Lower leg skin (tissue), 3 donors: ENCODE measurements around the gene MAP1LC3B.

Experiments used
- POLR2A ChIP-seq, 2 donors: fragments of 450-650 bp; IDR thresholded peaks; one replicate each; pipeline ENCODE4 v1.6.1; 2016 to 2017; ENCODE audit warnings: antibody characterized with exemption in 2 of 2, mild to moderate bottlenecking in 1 of 2, moderate library complexity in 1 of 2
- TF ChIP-seq, protein P1 (sequence below), 3 donors: fragments of 450-650 bp; IDR thresholded peaks; one replicate each; pipeline ENCODE4 v1.5.1; 2016; ENCODE audit warnings: antibody characterized with exemption in 3 of 3, mild to moderate bottlenecking in 3 of 3, moderate library complexity in 2 of 3

DNA sequence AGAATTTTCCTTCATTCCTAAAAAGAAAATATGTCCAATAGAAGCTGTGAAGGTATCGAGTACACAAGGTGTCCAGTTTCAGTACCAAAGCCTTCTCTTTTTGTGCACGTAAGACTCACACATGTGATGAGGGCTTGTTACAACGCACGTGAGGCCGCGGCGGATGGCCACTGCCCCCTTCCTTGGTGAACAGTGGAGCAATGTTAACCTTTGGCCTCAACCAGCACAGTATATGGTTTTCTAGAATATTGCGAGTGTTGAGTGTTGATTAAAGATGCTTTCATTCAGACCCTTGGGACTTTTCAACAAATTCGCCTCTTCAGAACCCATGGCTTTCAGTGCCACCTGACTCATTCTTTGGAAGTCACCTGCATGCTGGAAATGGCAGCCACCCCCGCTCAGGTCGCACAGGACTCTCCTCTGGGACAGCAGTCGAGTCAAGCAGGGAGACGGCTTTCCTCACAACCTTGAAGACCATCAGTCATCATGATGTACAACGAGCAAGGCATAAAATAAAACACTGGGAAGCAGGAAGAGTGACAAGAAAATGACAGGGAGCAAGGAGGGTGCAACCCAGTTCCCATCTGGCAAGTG lies 14.5 kb downstream of the MAP1LC3B start:
- TF ChIP-seq, protein P1, sequence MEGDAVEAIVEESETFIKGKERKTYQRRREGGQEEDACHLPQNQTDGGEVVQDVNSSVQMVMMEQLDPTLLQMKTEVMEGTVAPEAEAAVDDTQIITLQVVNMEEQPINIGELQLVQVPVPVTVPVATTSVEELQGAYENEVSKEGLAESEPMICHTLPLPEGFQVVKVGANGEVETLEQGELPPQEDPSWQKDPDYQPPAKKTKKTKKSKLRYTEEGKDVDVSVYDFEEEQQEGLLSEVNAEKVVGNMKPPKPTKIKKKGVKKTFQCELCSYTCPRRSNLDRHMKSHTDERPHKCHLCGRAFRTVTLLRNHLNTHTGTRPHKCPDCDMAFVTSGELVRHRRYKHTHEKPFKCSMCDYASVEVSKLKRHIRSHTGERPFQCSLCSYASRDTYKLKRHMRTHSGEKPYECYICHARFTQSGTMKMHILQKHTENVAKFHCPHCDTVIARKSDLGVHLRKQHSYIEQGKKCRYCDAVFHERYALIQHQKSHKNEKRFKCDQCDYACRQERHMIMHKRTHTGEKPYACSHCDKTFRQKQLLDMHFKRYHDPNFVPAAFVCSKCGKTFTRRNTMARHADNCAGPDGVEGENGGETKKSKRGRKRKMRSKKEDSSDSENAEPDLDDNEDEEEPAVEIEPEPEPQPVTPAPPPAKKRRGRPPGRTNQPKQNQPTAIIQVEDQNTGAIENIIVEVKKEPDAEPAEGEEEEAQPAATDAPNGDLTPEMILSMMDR (IDR thresholded peaks at IDR 0.05) = no peak
- TF ChIP-seq POLR2A (IDR thresholded peaks at IDR 0.05) = no peak
